K562 (cell line): Measurements from ENCODE around the gene ZNF628. TPM values are rescaled to one million over a fixed set of nuclear protein-coding genes. Genes with fewer than 3 reads are reported as not detected.

Experiments used
- ATAC-seq: fragments of 200-7000 bp; cut with Tn5 transposase; 3 replicates; pipeline ENCODE4 v1.9.1; 2020; ENCODE audit warnings: moderate library complexity
- BruUV-seq: library from RNA; stranded (reverse); fragments of 400-500 nt; replicated peaks from 2 replicates; lab custom pipeline; 2021; lab: Mats Ljungman, UMichigan
- CTCF ChIA-PET: fragments of 300-600 bp; formaldehyde crosslinking; extraction: SDS; loops from one replicate; lab custom pipeline; 2021; ENCODE audit warnings: low intra/inter-chr PET ratio; lab: Yijun Ruan, JAX
- POLR2A ChIA-PET: fragments of 300-600, 350-650 bp; sonication (Branson Sonifier 250); formaldehyde crosslinking; extraction: SDS; loops from one replicate; lab custom pipeline; 2021; ENCODE audit warnings: antibody characterized with exemption, inconsistent platforms; lab: Yijun Ruan, JAX
- DNase-seq, 4 experiments: peaks; one replicate each; pipeline versions ENCODE4 v3.0.0 to v3.0.0-alpha.2; 2011 to 2018; ENCODE audit warnings: low spot score in 3 of 4, mixed read lengths in 3 of 4; ENCODE audit errors: extremely low read depth in 1 of 4
- FAIRE-seq: peaks from 2 replicates; lab custom pipeline; 2011; peaks lifted over from hg19 to GRCh38; lab: Jason Lieb, UNC
- H2AFZ ChIP-seq: 2 replicates; pipeline ENCODE4 v1.6.0; 2011; ENCODE audit warnings: low read depth, low read length, control low read depth, inconsistent platforms
- H3K27ac ChIP-seq: fragments of 200-600 bp; 3 replicates; pipeline ENCODE4 v1.8.0; 2011; ENCODE audit warnings: low read depth, mild to moderate bottlenecking, control low read depth, inconsistent platforms, low read length, moderate library complexity, mixed read lengths; ENCODE audit errors: extremely low read depth
- H3K27me3 ChIP-seq, 2 experiments: fragments of 300-600 bp in 1 of 2; 2 replicates in 1 of 2; 3 replicates in 1 of 2; pipeline versions ENCODE4 v1.6.0 to v1.8.0; 2011; ENCODE audit warnings: inconsistent platforms in 2 of 2, low read length in 2 of 2, mild to moderate bottlenecking in 1 of 2, mixed read lengths in 1 of 2, moderate library complexity in 1 of 2; ENCODE audit not compliant: control insufficient read depth in 2 of 2, insufficient read depth in 2 of 2
- H3K36me3 ChIP-seq: fragments of 300-600 bp; 3 replicates; pipeline ENCODE4 v1.8.0; 2011; ENCODE audit warnings: mild to moderate bottlenecking, low read length, inconsistent platforms; ENCODE audit not compliant: control insufficient read depth, insufficient read depth
- H3K4me1 ChIP-seq, 2 experiments: fragments of 200-600 bp in 1 of 2; replicated peaks in 1 of 2; 2 replicates in 1 of 2; 3 replicates in 1 of 2; pipeline versions ENCODE4 v1.5.1 to v1.8.0; 2011; ENCODE audit warnings: inconsistent platforms in 2 of 2, low read length in 2 of 2, mild to moderate bottlenecking in 1 of 2, mixed read lengths in 1 of 2, moderate library complexity in 1 of 2; ENCODE audit not compliant: control insufficient read depth in 2 of 2, insufficient read depth in 2 of 2
- H3K4me2 ChIP-seq: 2 replicates; pipeline ENCODE4 v1.6.1; 2011; ENCODE audit warnings: low read length, control low read depth, inconsistent platforms, mixed read lengths; ENCODE audit not compliant: insufficient read depth
- H3K4me3 ChIP-seq: fragments of 200-600 bp; sonication (generic), shearing (Covaris generic); 2 replicates; pipeline ENCODE4 v1.5.1; 2016; ENCODE audit warnings: control low read depth, inconsistent platforms
- H3K79me2 ChIP-seq: fragments of 200-600 bp; 3 replicates; pipeline ENCODE4 v1.8.0; 2011; ENCODE audit warnings: low read length, inconsistent platforms; ENCODE audit not compliant: control insufficient read depth, insufficient read depth
- H3K9ac ChIP-seq, 2 experiments: 2 replicates each; pipeline versions ENCODE4 v1.6.0 to v1.6.1; 2011; ENCODE audit warnings: low read depth in 2 of 2, low read length in 2 of 2, control low read depth in 1 of 2, inconsistent platforms in 1 of 2, mild to moderate bottlenecking in 1 of 2, mixed read lengths in 1 of 2; ENCODE audit not compliant: insufficient read depth in 1 of 2
- H3K9me1 ChIP-seq: one replicate; pipeline ENCODE4 v1.6.0; 2011; ENCODE audit warnings: inconsistent platforms, mild to moderate bottlenecking, low read length, moderate library complexity; ENCODE audit not compliant: control insufficient read depth, insufficient read depth
- H3K9me3 ChIP-seq: replicated peaks from 2 replicates; pipeline ENCODE4 v1.5.1; 2011; ENCODE audit warnings: low read depth, low read length, inconsistent platforms; ENCODE audit not compliant: control insufficient read depth, insufficient read depth
- H4K20me1 ChIP-seq: replicated peaks from 2 replicates; pipeline ENCODE4 v1.6.1; 2011; ENCODE audit warnings: low read length, inconsistent platforms, mixed read lengths; ENCODE audit not compliant: control insufficient read depth, insufficient read depth
- ARNT ChIP-seq, 2 experiments: fragments of 450-650 bp; IDR thresholded peaks; 2 replicates each; pipeline ENCODE4 v1.6.1; 2016; ENCODE audit warnings: mild to moderate bottlenecking in 1 of 2
- CREM ChIP-seq: IDR thresholded peaks from 2 replicates; pipeline ENCODE4 v1.6.1; 2014; ENCODE audit warnings: antibody characterized with exemption, low read depth
- E2F4 ChIP-seq: sonication (generic); formaldehyde crosslinking; IDR thresholded peaks from 2 replicates; pipeline ENCODE4 v1.8.0; 2022; ENCODE audit warnings: mild to moderate bottlenecking, low read depth, missing genetic modification reagents
- E2F6 ChIP-seq, 2 experiments: IDR thresholded peaks; 2 replicates each; pipeline ENCODE4 v1.6.1; 2011; ENCODE audit warnings: borderline replicate concordance in 1 of 2, control low read depth in 1 of 2, low read depth in 1 of 2, low read length in 1 of 2, mild to moderate bottlenecking in 1 of 2, mixed read lengths in 1 of 2, moderate library complexity in 1 of 2; ENCODE audit not compliant: insufficient read depth in 1 of 2, insufficient read length in 1 of 2, poor library complexity in 1 of 2, severe bottlenecking in 1 of 2; ENCODE audit errors: extremely low read depth in 1 of 2
- L3MBTL2 ChIP-seq: fragments of 450-650 bp; IDR thresholded peaks from 2 replicates; pipeline ENCODE4 v1.6.1; 2016; ENCODE audit warnings: mild to moderate bottlenecking, moderate library complexity
- MAX ChIP-seq: sonication (generic); formaldehyde crosslinking; IDR thresholded peaks from 2 replicates; pipeline ENCODE4 v1.9.0; 2022; ENCODE audit warnings: mild to moderate bottlenecking, missing genetic modification reagents
- MAZ ChIP-seq, 2 experiments: fragments of 450-650 bp in 1 of 2; sonication (generic) in 1 of 2; formaldehyde crosslinking; IDR thresholded peaks in 1 of 2; conservative IDR thresholded peaks in 1 of 2; 2 replicates each; pipeline versions ENCODE4 v1.4.0 to v1.5.0; 2020; ENCODE audit warnings: mild to moderate bottlenecking in 1 of 2, missing genetic modification reagents in 1 of 2
- MXD1 ChIP-seq: fragments of 250-450 bp; sonication (Bioruptor Pico); IDR thresholded peaks from 2 replicates; pipeline ENCODE4 v1.8.0; 2021; ENCODE audit warnings: borderline replicate concordance, mild to moderate bottlenecking, moderate library complexity; ENCODE audit not compliant: poor library complexity, severe bottlenecking
- NCOA1 ChIP-seq: fragments of 450-650 bp; IDR thresholded peaks from 2 replicates; pipeline ENCODE4 v1.6.1; 2016; ENCODE audit warnings: low read depth
- SREBF2 ChIP-seq: sonication (generic); formaldehyde crosslinking; IDR thresholded peaks from 2 replicates; pipeline ENCODE4 v1.4.0; 2020; ENCODE audit warnings: mild to moderate bottlenecking, missing genetic modification reagents
- ZNF239 ChIP-seq: fragments of 250-450 bp; sonication (Bioruptor Pico); IDR thresholded peaks from 2 replicates; pipeline ENCODE4 v1.4.0; 2020; ENCODE audit warnings: mild to moderate bottlenecking
- ZNF780A ChIP-seq: fragments of 250-450 bp; sonication (Bioruptor Pico); IDR thresholded peaks from 2 replicates; pipeline ENCODE4 v1.5.0; 2021; ENCODE audit warnings: mild to moderate bottlenecking
- WGBS: fragments of 100-300 bp; shearing (Covaris generic); methylation state at CpG from one replicate; pipeline ENCODE4 v1.1.6; 2016; ENCODE audit warnings: low coverage, mixed read lengths; ENCODE audit not compliant: insufficient coverage; ENCODE audit errors: missing lambda C conversion rate; 5-methylcytosine and 5-hydroxymethylcytosine counted together
- in situ Hi-C: fragments of 300-500 bp; cut with MboI; formaldehyde crosslinking; loops from 4 replicates; pipeline ENCODE4 v1.15.0; 2018; ENCODE audit warnings: inconsistent platforms, mixed read lengths
- intact Hi-C: fragments of 100-400 bp; cut with micrococcal nuclease; formaldehyde crosslinking; loops from 2 replicates; pipeline ENCODE4 v1.14.2; 2022
- polyA plus RNA-seq, 8 experiments: library from polyadenylated mRNA; depleted of rRNA in 4 of 8; stranded (reverse) in 5 of 8; unstranded in 3 of 8; fragments of >200 nt; fragmentation: Nextera tagmentation in 2 of 8; fragmentation: Illumina TruSeq in 1 of 8; extraction: Ambion mirVana in 2 of 8; extraction: Trizol in 1 of 8; gene quantifications; 2 replicates each; pipeline versions ENCODE4 v1.2.1 to v1.2.3, GENCODE V29; 2011 to 2014; ENCODE audit warnings: inconsistent platforms in 1 of 8, missing spikeins in 1 of 8
- total RNA-seq, 7 experiments: library from RNA; depleted of rRNA in 6 of 7; stranded (reverse); fragments of >200 nt in 6 of 7; fragmentation: Illumina TruSeq in 2 of 7; extraction: Trizol in 2 of 7; gene quantifications; 2 replicates each; pipeline versions ENCODE4 v1.2.1 to v1.2.3, GENCODE V29; 2011 to 2021; ENCODE audit warnings: low replicate concordance in 1 of 7
- TF ChIP-seq, protein P1 (sequence below): sonication (generic); formaldehyde crosslinking; IDR thresholded peaks from 2 replicates; pipeline ENCODE4 v1.8.0; 2022; ENCODE audit warnings: mild to moderate bottlenecking, missing genetic modification reagents
- TF ChIP-seq, protein P2 (sequence below): IDR thresholded peaks from 2 replicates; pipeline ENCODE4 v1.6.1; 2014; ENCODE audit warnings: antibody characterized with exemption

The ZNF628 gene
- total and polyA plus RNA-seq, 9 of the 15 experiments (the other 6 are each of a cell fraction or from before 2014, with no cell fraction given) = 0.13 to 13.6 (median 2.2) TPM; not detected in 3

GRCh38 chr19:55441692-55442321, 34.6 kb upstream of the ZNF628 start:
- no peaks in the 10 kb centered on the region for H3K9me3 ChIP-seq
- peak; percentile 49 for FAIRE-seq
- ATAC-seq = peak; percentile 82
- intact Hi-C loops (no loop called here), in situ Hi-C loops (loop anchor here (25.0 kb wide), 1 partner anchor 780 kb away; the partner anchor contains the start of gene LILRB4)
- BruUV-seq = no TSS peak
- H4K20me1 ChIP-seq = peaks cover 10% of the 10 kb centered on the region
- H3K27me3 ChIP-seq = peaks cover 6 to 19% of the 10 kb centered on the region in 2 experiments
- no peaks in the 10 kb centered on the region for H3K9me1 ChIP-seq
- H3K9ac ChIP-seq = peak overlapping the region in 1 of 2 experiments; percentile 68; a peak in 2 of 4 replicates
- peak overlapping the region; percentile 57 for H2AFZ ChIP-seq
- peak overlapping the region; percentile 50 for H3K4me2 ChIP-seq
- H3K79me2 ChIP-seq = no peaks in the 10 kb centered on the region
- peak; percentile 71 to 85 (median 82) for DNase-seq
- ChIA-PET POLR2A (interaction anchor here (0.6 kb wide), 1 partner anchor 469 kb away, joined by 3 read pairs; no protein-coding TSS in a partner anchor), CTCF (no interaction called here)
- H3K4me1 ChIP-seq = peaks cover 18 to 54% of the 10 kb centered on the region in 2 experiments
- H3K4me3 ChIP-seq = 0 out of 2 replicates have a peak overlapping the region, but pooled peaks have one; percentile 0
- no peaks in the 10 kb centered on the region for H3K36me3 ChIP-seq
- WGBS = 15% methylated on average over 28 of the region's 39 CpGs
- no peak overlapping the region for H3K27ac ChIP-seq
- TF ChIP-seq, protein P1, sequence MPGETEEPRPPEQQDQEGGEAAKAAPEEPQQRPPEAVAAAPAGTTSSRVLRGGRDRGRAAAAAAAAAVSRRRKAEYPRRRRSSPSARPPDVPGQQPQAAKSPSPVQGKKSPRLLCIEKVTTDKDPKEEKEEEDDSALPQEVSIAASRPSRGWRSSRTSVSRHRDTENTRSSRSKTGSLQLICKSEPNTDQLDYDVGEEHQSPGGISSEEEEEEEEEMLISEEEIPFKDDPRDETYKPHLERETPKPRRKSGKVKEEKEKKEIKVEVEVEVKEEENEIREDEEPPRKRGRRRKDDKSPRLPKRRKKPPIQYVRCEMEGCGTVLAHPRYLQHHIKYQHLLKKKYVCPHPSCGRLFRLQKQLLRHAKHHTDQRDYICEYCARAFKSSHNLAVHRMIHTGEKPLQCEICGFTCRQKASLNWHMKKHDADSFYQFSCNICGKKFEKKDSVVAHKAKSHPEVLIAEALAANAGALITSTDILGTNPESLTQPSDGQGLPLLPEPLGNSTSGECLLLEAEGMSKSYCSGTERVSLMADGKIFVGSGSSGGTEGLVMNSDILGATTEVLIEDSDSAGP = no peak
- TF ChIP-seq NCOA1 (no peak), ZNF239 (CRISPR knock-in tag) (no peak), SREBF2 (no peak), ARNT (IDR thresholded peaks at IDR 0.05) (no peak), MAX (CRISPR knock-in tag) (peak; percentile 38; the same call in 1 of the 2 replicates), MXD1 (CRISPR knock-in tag) (no peak), CREM (no peak), E2F6 (IDR thresholded peaks at IDR 0.05; ENCODE audit: borderline replicate concordance in 1 of 2, extremely low read depth in 1 of 2, insufficient read depth in 1 of 2, insufficient read length in 1 of 2, low read depth in 1 of 2, low read length in 1 of 2, poor library complexity in 1 of 2, severe bottlenecking in 1 of 2) (peak; percentile 79 to 82), L3MBTL2 (peak; percentile 20; the same call in 1 of the 2 replicates), ZNF780A (CRISPR knock-in tag) (no peak), MAZ (CRISPR knock-in tag; conservative IDR thresholded peaks at IDR 0.05 in 1 of 2, IDR thresholded peaks at IDR 0.05 in 1 of 2) (peak in 1 of 2 experiments; percentile 31; a peak in 1 of 4 replicates), E2F4 (no peak)
- TF ChIP-seq, protein P2, sequence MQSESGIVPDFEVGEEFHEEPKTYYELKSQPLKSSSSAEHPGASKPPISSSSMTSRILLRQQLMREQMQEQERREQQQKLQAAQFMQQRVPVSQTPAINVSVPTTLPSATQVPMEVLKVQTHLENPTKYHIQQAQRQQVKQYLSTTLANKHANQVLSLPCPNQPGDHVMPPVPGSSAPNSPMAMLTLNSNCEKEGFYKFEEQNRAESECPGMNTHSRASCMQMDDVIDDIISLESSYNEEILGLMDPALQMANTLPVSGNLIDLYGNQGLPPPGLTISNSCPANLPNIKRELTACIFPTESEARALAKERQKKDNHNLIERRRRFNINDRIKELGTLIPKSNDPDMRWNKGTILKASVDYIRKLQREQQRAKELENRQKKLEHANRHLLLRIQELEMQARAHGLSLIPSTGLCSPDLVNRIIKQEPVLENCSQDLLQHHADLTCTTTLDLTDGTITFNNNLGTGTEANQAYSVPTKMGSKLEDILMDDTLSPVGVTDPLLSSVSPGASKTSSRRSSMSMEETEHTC = no peak
